GM21360 (cell line): ENCODE results near the gene ZNF804A.

Experiments
- ATAC-seq: cut with Tn5 transposase; IDR thresholded peaks from one replicate; pipeline ENCODE4 v1.9.1; 2021; ENCODE audit warnings: mild to moderate bottlenecking, moderate library complexity; ENCODE audit not compliant: unreplicated experiment

Gene ZNF804A

GRCh38 chr2:184923751-184924150, 325.4 kb downstream of the ZNF804A start:
- no peak for ATAC-seq

GRCh38 chr2:184927040-184927439, 328.7 kb downstream of the ZNF804A start:
- no peak for ATAC-seq

DNA sequence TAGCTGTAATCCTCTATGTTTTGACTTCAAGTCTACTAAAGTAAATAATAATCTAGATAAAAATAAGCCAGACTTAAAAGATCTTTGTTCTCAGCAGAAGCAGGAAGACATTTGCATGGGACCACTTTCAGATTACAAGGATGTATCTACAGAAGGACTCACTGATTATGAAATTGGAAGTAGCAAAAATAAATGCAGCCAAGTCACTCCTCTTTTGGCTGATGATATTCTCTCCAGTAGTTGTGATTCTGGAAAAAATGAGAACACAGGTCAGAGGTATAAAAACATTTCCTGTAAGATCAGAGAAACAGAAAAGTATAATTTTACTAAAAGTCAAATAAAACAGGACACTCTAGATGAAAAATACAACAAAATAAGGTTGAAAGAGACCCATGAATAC, 338.4 kb downstream of the ZNF804A start:
- no peak for ATAC-seq

GRCh38 chr2:184938221-184938985, 340.1 kb downstream of the ZNF804A start:
- no peak for ATAC-seq

- no peak for ATAC-seq
Measured at GRCh38 chr2:184945326-184945725, 347.0 kb downstream of the ZNF804A start.

DNA sequence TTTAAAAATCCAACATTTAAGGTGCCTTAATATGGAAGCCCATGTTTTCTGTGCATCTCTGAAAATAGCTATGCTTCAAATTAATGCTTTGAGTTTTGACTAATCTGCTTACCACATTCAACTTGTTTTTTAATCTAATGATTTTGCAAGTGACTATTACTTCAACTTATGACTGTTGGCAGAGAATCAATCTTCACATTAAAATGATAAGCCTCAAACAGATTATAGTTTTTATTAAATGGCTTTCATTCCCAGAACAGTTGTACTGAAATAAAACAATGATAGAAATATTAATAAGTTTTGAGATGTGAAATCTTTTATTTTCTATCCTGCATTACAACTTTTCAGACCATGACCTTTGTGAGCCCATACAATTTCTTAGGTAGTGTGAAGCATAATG, 347.5 kb downstream of the ZNF804A start:
- ATAC-seq = no peak

- ATAC-seq = no peak
Measured at GRCh38 chr2:184956856-184957255, 358.5 kb downstream of the ZNF804A start.

- no peak for ATAC-seq
Measured at GRCh38 chr2:184971546-184972068, 373.3 kb downstream of the ZNF804A start.
